RKO (cell line): Measurements from ENCODE around the gene FMNL1.

Experiments used
- DNase-seq: peaks from one replicate; pipeline ENCODE4 v3.0.0-alpha.2; 2016; ENCODE audit warnings: low spot score

FMNL1 gene

DNA sequence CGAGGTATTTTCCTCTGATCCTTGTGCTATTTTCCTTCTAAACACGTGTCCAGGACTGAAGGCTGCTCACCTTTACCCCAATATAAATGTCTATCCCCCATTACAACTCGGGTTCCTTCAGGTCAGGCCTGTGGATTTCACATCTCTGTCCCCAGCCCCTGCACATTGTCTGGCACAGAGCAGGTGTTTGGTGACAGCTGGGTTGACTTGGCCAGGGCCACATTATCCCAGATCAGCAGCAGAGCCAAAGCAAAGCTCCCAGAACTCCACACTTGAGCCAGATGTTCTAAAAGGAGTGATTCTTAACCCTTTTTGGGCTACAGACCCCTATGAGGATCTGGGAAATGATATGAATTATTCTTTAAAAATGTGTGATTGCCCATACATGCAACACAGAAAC, 58.2 kb downstream of the FMNL1 start:
- DNase-seq: no peak

DNA sequence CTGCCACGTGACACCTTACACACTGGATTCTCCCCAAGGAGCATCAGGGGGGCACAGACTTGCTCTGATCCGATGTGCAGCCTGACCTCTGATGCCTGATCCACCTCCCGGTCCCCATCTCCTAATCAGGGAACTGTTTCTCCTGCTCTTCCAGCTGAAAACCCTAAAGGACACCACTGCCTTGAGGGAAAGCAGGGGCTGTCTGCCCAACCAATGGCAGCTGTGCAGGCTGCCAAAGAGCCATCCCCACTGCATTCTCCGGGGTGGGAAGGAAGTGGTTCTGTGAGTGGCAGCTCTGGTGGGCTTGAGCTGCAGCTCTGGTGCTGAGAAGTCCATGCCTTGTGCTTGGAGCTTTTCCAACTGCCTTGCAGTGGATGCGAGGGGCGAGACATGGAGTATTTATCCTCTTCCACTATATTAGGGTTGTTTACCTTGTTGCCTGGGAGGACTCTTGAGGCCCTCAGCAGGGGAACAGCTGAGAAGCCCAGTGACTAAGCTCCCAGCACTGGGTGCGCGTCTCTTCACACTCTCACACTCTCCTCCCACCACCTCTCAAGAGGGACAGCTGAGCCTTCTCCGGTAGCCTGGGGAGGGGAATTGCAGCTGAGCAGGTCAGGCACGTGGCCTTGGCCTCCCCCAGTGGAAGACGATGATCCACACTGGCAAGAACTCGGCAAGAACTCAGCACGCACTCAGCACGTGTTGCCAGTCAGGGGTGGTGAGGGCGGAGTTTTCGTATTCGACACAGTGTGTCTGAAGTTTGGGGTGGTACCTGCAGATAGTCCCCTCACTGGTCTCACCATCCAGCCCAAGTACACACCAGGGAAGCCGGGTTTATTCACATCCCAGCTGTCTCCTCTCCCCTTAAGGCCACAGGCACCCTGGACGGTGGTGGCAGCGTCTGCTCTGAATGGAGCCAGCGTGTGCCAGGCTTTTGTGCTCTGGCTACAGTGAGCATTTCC, 61.3 kb downstream of the FMNL1 start:
- no peak for DNase-seq

DNA sequence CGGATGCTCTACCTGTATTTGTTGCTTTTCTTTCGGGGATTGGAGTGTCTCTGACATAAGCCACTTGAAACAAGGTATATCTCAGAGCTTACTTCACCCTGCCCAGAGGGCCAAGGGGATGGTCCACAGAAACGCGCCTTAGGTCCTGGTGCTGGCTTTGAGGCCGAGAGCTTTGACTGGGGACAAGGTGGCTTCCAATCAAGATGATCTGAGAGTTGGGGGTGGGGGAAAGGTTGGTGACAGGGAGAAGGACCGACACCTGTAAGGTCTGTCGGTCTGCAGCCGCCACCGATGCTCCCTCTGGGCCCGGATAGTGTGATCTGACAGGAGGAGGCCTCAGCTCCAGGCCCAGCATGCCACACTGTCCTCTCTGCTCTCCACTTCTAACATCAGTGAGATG, 62.0 kb downstream of the FMNL1 start:
- no peak for DNase-seq

DNA sequence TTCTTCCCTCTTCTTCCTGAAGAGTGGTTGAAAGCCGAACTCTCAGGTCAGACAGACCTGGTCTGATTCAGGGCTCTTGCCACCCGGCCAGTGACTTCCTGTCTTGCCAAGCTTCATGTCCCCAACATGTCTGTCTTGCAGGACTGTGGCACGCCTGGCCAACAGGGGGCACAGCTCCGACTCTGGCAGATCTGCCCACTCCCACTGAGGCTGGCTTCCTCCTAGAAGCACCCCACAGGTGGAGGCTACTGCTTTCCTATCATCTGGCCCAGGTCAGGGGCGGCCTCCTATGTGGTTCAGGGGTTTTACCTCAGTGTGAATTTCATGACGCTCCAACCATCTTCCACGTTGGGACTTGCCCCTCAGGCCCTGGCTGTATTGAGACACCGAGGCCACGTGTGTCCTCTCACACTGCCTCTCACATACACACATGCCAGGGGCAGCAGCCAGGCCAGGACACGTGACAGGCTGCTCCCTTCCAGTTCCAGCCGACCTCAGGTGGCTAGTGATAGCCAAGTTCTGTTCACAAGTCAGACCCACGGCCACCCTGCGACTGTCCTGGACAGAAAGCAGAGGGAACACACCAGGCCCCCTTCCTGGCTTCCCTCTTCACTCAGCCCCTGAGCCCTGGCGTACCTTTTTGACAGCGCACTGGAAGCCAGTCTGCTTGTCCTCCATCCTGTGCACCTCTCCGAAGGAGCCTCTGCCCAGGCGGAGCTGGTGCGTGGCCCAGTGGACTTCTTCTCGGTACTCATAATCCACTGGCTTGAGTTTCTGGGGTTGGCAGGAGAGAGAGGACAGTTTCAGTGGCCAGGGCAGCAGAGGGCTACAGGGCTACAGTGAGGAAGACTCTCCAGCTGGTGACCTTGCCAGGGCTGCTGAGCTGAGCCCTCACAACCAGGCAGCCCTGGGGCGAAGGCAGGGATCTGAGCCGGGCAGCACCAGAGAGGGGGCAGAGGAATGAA, 62.8 kb downstream of the FMNL1 start:
- no peak for DNase-seq

DNA sequence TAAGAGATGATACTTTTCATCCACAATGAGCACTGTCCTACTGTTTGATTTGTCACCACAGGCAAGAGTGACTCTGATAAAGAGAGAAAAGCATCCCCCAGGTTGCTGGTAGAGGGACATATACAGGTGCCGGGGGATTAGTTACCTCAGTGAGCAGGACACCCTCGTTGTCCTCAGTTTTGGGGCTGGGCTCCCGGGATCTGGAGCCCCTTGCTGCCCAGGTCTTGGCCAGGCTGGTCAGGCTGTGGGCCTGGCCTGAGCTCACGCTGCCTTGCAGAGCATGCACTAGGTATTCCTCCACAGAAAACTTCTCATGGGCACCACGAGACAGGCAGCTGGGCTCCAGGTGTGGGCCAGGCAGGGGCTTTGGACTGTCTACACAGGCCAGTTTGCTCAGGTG, 64.6 kb downstream of the FMNL1 start:
- no peak for DNase-seq

DNA sequence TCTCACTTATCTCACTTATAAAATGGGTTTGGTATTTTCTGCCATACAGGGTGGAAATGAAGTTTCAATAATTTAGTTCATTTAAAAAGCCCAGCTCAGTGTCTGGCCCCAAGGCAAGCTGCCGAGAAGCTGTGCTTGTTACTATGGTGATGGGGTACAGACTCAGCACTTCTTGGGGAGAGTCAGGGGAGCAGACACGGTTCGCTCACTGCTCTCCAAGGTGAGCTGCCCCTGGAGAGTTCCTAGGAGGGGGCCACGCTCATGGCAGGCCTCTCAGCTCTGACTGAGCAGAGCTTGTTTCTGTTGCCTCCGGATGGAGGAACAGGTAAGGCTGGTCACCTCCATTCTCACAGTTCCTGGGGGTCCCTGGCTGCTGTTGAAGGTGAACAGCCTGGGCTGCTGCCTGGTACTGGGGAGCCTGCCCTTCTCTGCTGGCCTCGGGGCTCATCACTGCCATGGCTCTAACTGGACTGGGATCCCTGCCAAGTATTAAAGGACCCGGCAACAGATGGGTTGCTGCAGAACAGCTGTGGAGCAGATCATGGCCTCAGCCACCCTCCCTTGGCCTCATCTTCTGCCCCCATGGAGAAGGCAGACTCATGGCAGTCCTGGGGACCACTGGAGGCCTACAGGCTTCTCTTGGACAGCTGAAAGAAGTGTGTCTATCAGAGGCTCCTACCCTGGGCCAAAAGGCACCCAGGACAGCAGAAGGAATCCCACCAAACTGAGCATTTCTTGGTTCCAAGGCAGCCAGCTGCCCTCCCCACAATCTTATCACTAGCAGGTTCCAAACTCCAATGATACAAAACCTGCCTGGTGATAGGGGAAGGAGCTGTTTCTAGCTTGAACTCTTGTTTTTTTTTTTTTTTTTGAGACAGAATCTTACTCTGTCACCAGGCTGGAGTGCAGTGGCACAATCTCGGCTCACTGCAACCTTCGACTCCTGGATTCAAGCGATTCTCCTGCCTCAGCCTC, 66.1 kb downstream of the FMNL1 start:
- DNase-seq: no peak

DNA sequence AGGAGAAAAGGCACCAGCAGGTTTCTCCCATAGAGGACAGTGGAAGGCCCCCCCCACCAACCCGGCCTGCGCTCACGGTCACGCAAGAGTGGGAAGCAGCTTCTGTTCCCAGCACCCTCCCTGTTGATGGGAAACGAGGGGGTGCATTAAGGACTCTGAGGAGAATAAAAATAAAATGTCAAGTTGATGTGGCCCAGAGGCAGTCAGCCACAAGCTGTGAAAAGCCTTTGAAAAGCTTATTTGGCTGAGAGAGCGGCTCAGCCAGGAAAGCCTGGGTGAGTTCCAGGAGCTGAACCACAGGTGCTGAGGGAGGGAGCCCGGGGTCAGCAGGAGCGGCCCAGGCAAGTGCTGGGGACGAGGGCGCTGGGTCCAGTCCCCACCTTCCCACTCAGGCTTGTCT, 67.1 kb downstream of the FMNL1 start:
- DNase-seq: no peak

DNA sequence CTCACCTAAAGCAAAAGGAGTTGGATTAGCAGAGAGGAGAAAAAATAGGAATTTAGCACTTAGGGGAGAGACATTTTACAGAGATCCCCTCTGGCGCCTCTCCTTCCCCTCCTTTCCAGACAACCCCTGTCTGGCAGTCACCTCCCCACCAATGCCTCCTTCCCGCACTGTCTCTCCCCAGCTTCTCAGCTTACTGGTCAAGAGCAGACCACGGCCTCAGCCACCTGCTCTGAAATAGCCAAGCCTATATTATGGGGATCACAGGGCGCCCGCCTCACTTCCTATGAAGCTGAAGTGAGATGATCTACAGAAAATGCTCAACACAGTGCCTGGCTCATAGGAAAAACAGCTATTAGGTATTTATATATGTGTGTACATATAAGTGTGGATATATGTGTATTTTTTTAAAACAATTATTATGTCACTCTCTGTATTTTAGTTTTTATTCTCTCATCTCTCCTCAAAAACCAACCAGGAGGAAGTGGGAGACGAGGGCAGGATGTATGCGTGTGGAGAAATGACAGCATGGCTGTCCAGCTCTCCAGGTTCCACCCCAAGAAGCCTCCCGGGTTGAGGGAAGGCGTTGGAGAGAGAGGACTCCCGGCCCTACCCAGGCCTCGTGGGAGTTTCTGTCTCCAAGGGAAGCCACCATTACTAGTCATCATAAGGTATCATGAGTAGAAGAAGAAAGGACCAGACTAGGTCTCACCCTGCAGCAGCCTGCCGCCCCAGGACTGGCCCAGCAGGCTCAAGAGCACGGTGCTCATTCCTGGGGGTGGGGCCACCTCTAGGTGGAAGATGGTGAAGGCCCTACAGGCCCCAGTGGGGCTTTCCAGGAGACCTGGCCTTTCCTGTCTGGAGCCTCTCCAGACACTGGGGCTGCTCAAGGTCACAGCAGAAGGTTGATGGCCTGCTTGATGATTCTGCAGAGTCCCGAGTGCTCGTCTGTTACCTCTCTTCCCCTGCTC, 67.9 kb downstream of the FMNL1 start:
- no peak for DNase-seq

DNA sequence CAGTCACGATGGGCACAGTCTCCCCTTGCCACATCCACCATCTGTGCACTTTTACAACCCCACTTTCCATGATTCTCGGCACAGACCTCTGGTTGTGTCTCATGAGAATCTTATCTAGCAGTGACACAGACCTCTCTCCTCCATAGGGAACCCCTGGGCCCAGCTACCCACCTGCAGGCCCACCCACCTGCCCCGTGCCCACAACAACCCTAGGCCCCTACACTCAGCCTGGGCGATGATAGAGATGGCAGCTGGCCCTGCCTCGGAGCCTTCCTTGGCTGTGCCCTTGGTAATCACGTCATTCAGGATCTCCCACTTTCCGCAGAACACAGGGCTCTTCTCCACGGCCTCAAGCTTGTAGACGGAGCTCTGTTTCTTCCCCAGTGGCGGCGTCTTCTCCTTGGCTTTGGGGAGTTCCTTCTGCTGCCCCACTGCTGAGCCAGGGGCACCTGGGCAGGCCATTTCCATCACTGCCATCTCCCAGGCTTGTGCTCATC, 68.6 kb downstream of the FMNL1 start:
- no peak for DNase-seq

DNA sequence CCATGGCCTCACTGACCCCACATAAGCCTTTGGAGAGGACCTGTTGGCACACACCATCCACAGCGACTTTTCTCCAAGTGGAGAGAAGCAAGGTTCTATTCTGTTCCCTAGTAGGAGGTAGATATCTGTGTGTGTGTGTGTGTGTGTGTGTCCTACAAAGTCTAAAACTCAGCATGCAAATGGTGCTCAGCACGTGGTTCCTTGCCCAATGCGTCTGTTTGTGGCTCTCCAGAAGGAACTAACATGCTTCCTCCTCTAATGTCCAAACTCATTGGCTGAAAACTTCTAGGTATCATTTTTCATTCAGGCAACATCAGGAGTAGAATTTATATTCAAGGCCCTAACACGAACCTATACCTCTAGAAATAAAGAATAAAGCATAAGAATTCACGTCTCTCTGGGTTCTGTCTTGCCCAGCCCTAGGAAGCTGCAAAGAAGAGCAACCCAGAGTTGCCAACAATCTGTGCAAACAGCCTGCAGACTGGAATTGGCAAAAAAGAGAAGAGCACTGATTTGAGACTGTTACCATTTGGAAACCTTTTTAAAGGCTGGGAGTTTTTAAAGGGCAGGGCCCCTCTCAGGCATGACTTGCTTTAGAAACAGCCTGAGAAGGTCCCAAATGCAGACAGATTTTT, 69.6 kb downstream of the FMNL1 start:
- DNase-seq: no peak

DNA sequence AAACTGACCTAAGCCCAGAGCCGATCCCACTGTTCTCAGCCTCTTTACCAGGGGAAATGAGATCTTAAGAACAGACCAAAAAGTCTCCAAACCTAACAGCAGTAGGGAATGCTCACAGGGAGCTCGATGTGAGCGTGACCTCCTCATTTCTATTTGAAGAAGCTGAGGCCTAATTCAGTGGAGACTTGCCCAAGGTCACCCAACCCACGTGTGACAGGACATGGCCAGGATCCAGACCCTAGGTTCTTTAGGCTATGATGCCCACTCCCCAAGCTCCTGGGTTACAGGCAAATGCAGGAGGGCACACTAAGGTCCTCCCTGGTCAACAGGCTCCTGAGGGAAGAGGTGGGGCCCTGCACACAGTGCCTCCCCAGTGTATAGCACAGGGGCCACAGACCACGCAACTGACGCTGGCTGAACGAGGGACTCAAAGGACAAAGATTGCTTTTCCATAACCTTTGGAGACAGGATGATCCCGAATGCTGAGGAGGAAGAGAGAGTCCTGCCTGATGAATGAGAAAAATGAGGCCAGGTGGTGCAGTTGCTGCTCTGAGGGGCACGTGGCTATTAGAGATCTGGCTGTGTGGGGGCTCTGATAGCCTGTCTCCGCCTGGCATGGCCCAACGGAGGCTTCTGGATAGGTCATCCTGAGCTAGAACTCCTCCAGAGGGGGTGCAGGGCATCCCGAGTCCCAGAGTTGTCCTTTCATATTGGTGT, 71.2 kb downstream of the FMNL1 start:
- no peak for DNase-seq

DNA sequence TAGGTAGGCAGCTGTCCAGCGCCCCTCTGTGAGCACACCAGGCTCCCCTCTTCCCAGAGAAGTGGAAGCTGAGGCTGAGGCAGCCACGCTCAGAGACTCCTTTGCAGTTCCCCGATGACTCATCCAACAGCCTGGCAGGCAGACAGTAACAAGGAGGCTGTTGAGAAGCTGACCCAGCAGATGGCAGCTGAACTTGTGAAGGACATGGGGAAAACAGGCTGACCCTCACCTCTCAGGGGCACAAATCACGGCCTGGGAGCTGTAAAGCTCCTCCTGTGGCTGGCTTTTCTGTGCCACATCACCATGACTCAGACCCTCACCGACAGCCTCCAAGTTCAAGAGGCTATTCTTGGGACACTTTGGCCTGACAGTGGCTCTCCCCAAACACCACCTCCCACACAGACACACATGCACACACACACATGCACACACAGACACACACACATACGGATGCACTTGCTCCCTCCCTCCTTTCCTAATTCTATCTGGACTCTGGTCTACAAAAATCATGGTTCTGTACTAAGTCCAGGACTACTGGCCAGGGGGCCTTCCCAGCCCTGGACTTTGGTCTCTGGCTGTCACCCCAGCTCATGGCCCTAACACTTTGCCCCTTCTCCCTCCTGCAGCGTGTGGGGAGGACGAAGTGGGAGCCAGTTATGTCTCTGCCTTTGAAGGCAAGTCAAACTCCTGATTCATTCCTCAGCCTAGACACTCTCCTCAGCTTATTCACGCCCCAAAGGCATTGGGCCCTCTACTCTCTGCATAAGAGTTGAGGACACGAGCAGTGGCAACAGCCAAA, 71.9 kb downstream of the FMNL1 start:
- DNase-seq: peak; percentile 82

DNA sequence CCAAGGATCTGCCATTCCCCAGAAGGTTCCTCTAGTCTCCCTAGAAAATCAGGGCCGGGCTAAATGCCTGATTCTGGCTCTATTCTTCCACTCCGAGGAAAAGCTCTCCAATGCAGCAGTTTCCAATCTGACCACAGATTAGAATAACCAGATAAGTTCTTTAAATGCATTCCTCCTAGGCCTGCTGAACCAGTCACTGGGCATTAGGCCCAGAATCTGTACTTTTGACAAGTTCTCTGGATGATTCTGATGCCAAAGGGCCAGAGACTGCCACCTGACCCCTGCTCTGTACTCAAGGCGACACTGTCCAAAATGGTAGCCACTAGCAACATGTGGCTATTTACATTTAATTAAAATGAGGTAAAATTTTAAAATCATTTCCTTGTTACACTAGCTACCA, 72.8 kb downstream of the FMNL1 start:
- DNase-seq: no peak

DNA sequence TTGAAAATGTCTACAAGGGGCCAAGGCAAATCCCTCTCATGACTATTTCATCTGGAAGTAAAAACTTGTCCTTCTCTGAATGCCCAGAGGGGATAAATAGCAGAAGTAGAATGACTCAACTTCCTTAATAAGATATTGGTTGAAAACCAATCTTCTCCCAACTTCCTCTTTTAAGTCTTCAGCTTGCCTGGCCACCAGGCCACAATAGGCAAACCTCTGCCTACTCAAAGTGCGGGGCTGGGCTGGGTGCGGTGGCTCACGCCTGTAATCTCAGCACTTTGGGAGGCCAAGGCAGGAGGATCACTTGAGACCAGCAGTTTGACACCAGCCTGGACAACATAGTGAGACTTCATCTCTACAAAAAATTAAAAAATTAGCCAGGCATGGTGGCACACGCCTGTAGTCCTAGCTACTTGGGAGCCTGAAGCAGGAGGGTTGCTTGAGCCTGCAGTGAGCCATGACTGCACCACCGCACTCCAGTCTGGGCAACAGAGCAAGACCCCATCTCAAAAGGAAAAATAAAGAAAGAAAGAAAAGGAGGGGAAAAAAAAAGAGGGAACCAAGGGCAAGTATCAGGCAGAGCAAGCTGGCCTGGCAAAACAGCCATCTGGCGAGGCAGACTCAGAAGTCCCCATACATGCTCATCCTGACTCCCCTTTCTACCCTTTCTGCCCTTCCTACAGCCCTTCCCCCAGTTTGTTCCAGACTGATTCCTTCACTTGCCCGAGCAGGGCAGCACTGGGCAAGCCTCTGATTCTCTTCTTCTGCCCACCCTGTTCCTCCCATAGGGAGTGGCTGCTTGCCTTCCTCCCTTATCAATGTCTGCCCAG, 74.5 kb downstream of the FMNL1 start:
- DNase-seq: no peak

DNA sequence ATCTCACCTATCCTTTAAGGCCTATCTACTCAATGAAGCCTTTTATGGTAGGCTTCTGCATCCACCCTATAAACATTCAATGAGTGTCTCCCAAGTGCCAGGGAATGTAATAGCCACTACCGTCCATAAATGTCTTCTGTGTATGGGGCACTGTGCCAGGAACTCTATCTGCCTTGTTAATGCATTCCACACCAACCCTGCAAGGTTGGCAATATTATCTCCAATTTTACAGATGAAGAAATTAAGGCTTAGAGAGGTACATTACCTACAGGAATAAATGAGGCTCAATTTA, 75.1 kb downstream of the FMNL1 start:
- no peak for DNase-seq
